Measurements from ENCODE around the gene DUSP18.
"Not testable (repeated sequence)": the region's sequence is repeated elsewhere in the genome, so short reads cannot be mapped to it uniquely, and the experiment has no call there.

The DUSP18 gene

DNA sequence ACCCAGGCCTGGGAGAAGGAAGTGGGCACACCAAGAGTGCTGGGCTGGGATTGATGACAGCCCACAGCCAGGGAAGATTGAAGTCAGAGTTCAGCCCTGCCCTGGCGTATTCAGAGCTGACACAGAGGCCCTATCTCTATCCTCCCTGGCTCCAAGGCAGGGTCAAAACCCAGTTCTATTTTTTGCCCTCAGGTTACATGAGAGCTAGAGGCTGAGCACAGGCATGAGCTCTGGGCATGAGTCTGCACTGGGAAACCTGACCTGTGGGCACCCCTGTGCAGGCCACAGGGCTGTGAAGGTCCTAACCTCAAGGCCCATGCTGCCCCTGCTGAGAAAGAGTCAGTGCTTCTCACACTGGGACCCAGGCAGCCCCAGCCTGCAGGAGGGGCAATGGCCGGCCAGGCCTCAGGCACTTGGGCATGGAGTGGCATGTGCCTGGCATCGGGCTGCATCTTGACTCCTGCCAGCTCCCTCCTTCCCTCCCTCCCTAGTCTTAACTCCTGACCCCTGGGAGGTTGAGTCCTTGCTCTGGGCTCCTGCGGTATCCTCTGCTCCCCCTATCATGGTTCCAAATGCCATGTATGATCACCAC lies 26.7 kb downstream of the DUSP18 start:
- DNase-seq (ENCODE audit: low read depth in 2 of 3, low spot score in 2 of 3) = no peak

DNA sequence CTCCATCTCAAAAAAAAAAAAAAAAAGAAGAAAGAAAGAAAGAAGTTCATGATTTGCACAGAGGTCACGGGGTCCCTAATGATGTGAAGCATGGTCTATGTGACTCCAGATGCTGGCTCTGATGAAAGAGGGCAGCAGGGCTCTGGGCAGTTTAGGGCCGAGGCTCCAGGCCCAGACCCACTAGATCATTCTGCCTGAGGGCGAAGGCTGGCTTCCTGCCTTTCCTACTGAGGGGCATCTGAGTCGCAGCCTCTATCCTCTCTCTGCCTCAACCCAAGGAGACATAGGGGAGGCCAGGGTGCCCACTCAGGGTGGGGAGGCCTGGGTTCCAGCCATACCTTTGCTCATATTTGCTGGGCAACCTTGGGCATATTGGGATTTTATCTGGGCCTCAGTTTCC lies 27.3 kb downstream of the DUSP18 start:
- DNase-seq (ENCODE audit: low read depth in 2 of 3, low spot score in 2 of 3) = no peak

DNA sequence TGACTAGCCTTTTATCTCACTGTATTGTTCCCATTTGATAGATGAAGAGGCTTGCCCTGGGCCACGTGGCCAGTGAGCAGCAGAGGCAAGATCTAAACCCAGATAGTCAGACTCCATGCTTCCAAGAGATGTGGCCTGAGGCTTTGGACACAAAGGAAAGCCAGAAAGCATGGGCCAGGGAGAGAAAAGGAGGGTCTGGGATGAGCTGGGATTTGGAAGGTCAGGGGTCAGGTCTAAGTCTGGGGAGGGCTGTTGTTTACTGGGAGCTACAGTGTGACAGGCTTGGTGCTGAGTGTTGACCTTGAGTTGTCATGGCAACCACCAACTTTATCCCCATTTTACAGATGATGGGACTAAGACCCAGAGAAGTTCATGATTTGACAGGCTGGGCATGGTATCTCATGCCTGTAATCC lies 30.0 kb downstream of the DUSP18 start:
- no peak for DNase-seq (ENCODE audit: low read depth in 2 of 3, low spot score in 2 of 3)

DNA sequence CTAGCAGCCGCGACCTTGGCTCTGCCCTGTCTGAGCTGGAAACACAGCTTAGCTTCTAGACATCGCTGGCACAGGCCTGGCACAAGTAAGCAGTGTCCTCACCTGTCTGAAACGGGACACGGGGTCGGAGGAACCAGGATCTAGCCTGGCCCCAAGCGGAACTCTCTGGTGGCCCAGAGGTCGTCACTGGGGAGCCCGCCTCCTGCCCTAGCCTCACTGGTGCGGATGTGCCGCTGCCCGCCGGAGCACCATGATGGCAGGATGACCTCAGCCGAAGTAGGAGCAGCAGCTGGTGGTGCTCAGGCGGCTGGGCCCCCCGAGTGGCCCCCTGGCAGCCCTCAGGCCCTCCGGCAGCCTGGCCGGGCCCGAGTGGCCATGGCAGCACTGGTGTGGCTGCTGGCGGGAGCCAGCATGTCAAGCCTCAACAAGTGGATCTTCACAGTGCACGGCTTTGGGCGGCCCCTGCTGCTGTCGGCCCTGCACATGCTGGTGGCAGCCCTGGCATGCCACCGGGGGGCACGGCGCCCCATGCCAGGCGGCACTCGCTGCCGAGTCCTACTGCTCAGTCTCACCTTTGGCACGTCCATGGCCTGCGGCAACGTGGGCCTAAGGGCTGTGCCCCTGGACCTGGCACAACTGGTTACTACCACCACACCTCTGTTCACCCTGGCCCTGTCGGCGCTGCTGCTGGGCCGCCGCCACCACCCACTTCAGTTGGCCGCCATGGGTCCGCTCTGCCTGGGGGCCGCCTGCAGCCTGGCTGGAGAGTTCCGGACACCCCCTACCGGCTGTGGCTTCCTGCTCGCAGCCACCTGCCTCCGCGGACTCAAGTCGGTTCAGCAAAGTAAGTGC lies 31.2 kb downstream of the DUSP18 start:
- no peak for DNase-seq (ENCODE audit: low read depth in 2 of 3, low spot score in 2 of 3)

DNA sequence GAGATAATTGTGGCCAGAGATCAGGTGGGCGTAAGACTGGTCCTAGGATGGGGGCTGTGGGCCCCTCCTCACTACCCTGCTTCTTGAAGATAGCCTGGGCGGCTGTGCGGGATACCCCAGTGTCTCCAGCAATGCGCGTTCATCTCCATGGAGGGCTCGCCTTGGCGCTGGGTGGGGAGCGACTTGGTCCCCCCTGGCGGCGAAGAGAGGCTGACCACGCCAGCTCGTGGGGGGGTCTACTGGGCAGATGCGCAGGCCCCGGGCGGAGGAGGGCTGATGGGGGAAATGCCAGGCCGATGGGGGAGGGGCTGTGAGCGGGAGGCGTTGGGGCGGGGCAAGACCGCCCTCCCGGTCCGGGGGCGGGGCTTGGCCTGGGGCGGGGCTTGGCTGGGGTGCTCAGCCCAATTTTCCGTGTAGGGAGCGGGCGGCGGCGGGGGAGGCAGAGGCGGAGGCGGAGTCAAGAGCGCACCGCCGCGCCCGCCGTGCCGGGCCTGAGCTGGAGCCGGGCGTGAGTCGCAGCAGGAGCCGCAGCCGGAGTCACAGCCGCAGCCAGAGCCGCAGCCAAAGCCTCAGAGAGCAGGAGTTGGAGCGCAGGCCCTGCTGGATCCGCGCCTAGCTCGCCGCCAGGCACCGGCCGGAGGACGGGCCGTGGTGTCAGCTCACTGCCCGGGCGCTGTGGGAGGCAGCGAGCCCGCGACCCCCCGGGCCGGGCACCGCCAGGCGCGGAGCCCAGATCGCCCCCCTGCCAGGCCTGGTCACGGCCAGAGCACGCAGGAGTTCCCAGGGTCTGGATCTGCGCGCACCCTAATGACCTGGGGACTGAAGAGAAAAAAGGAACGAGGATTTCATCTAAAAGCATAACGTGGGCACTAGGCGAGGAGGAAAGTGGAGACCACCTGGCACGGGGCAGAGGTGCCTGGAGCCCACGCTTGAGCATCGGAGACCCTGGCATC lies 32.1 kb downstream of the DUSP18 start, which contains the start of gene SLC35E4:
SLC35E4 (plus strand) TSS at position 509 of the 953 bp plus-strand sequence. CDS start 670 bp downstream, outside the sequence.
- DNase-seq (ENCODE audit: low read depth in 2 of 3, low spot score in 2 of 3) = peak; percentile 93 to 99 (median 96)

DNA sequence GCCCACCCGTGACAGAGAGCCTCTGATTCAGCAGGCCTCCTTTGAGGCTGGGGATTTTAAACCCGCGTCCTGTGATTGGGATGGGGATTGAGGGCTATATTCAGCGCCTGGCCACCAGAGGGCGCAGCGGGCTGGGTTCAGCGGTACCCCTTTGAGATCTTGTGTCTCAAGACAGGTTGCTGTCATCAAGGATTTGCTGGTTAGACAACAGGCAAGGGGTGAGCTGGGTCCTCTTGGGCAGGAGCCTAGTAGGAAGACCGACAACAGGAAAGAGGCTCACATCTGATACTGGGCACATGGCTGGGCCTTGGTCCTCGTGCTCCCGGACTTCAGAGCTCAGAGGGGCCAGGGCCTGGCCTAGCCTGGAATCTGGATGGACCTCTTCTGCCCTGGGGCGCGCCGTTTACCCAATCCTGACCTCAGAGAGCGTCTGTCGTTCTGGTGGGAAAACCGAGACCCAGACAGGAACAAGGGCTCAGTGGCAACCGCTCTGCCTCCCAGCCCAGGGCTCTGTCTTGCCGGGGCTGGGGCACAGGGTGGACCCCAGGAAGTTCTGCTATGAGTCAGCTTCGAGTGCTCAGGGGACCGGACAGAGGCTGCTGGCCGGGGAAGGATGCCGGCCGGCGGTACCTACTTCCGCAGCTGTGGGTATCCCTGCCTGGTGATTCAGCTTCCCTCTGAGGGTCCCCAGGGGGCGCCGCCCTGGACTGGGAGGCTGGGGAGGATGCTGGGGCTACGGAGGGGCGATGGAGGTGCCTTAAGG lies 33.0 kb downstream of the DUSP18 start:
- peak; percentile 72 to 96 (median 85) for DNase-seq (ENCODE audit: low read depth in 2 of 3, low spot score in 2 of 3)

DNA sequence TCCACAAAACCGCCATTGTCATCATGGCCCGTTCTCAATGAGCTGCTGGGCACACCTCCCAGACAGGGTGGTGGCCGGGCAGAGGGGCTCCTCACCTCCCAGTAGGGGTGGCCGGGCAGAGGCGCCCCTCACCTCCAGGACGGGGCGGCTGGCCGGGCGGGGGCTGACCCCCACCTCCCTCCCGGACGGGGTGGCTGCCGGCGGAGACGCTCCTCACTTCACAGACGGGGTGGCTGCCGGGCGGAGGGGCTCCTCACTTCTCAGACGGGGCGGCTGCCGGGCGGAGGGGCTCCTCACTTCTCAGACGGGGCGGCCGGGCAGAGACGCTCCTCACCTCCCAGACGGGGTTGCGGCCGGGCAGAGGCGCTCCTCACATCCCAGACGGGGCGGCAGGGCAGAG lies 36.2 kb downstream of the DUSP18 start:
- DNase-seq (ENCODE audit: low read depth in 2 of 3, low spot score in 2 of 3) = not testable (repeated sequence)

DNA sequence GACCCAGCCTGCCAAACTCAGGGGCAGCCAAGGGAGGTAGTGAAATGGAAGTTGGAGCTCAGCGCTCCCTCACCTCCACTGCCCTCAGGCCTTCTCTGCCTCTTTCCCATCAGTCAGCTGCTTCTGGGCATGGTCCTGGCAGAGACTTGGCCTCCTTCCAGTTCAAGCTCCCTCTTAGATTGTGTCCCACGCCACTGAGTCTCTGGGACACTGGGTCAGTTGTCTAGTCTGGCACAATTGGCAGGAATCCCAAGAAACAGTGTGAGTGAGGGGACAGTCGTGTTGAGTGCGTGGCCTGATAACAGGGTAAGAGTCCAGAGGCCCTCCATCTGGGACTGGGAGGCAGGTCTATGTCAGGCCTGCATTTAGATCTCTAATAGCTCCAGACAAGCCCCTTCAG lies 39.2 kb downstream of the DUSP18 start:
- DNase-seq (ENCODE audit: low read depth in 2 of 3, low spot score in 2 of 3) = no peak

DNA sequence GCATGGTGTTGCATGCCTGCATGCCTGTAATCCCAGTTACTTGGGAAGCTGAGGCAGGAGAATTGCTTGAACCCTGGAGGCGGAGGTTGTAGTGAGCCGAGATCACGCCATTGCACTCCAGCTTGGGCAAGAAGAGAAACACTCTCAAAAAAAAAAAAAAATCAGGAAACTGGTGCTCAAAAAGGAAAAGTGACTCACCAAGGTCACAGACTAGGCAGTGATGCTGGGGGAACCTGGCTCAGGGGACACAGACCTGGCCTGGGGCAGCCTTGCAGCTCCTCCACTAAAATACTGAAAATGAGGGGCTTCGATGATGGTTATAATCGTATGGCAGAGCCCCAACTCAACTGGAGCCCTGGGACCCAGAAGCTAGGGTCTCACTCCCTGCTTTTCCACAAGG lies 40.2 kb downstream of the DUSP18 start:
- no peak for DNase-seq (ENCODE audit: low read depth in 2 of 3, low spot score in 2 of 3)

DNA sequence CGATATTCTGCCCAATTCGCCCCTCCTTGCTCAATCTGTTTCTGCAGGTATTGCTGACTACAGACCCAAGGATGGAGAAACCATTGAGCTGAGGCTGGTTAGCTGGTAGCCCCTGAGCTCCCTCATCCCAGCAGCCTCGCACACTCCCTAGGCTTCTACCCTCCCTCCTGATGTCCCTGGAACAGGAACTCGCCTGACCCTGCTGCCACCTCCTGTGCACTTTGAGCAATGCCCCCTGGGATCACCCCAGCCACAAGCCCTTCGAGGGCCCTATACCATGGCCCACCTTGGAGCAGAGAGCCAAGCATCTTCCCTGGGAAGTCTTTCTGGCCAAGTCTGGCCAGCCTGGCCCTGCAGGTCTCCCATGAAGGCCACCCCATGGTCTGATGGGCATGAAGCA lies 41.3 kb downstream of the DUSP18 start:
- DNase-seq (ENCODE audit: low read depth in 2 of 3, low spot score in 2 of 3) = no peak

DNA sequence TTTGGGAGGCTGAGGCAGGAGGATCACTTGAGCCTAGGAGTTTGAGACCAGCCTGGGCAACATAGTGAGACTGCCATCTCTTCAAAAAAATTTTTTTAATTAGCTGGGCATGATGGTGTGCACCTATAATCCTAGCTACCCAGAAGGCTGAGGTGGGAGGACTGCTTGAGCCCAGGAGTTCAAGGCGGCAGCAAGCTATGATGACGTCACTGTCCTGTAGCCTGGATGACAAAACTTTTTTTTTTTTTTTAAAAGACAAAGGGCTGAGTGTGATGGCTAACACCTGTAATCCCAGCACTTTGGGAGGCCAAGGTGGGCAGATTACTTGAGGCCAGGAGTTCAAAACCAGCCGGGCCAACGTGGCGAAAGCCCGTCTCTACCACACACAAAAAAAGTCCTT lies 47.8 kb downstream of the DUSP18 start:
- not testable (repeated sequence) for DNase-seq (ENCODE audit: low read depth in 2 of 3, low spot score in 2 of 3)

DNA sequence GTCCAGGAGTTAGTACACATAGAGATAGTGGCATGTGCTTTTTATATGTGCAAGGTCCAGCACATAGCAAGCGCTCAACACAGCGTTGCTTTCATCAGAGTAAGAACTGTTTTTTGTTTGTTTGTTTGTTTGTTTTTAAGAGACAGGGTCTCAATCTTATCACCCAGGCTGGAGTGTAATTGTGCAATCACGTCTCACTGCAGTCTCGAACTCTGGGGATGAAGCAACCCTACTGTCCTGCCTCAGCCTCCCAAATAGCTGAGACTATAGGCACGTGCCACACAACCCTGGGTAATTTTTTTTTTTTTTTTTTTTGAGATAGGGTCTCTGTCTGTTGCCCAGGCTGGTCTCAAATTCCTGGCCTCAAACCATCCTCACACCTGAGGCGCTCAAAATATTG lies 49.9 kb downstream of the DUSP18 start:
- DNase-seq (ENCODE audit: low read depth in 2 of 3, low spot score in 2 of 3) = no peak

DNA sequence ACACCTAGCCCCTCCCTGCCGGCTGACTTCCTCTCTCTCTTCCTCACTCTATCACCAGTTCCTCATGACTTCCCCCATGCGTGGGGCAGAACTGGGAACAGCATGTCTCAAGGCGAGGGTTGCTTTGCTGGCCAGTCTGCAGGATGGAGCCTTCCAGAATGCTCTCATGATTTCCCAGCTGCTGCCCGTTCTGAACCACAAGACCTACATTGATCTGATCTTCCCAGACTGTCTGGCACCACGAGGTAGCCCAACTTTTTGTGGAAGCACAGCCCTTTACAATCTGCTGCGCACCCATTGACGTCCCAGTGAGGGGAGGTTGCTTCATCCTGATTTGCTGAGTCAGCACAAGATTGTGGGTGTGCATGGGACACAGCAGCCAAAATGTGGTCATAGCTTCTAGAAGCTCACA lies 52.1 kb downstream of the DUSP18 start:
- no peak for DNase-seq (ENCODE audit: low read depth in 2 of 3, low spot score in 2 of 3)

DNA sequence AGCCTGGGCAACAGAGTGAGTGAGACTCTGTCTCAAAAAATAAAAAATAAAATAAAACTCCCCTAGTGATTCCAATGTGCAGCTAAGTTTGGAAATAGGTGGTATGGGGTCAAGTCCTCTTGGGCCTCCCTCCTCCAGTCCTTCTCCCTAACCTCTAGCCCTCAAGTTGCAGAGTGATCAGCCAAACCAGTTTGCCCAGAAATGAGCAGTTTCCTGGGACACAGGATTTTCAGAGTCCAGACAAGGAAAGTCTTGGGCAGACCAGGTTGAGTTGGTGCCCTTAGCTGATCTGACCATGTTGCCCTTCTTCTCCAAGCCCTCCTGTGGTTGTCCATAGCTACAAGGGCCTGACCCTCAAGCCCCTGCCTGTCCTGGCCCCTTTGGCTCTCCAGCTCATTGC lies 52.8 kb downstream of the DUSP18 start:
- no peak for DNase-seq (ENCODE audit: low read depth in 2 of 3, low spot score in 2 of 3)

DNA sequence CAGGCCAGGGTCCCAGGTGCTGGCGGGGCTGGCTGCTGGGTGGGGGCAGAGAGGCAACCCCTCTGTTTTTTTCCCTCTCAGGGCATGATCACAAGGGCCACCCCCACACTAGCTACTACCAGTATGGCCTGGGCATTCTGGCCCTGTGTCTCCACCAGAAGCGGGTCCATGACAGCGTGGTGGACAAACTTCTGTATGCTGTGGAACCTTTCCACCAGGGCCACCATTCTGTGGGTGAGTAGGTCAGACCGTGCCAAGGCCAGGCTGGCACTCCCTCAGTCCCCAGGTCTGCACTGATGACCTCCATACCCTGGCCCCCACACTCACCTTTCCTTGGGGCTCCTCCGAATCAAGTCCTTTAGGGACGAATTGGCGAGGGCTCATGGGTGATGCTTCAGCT lies 53.4 kb downstream of the DUSP18 start:
- DNase-seq (ENCODE audit: low read depth in 2 of 3, low spot score in 2 of 3) = no peak

DNA sequence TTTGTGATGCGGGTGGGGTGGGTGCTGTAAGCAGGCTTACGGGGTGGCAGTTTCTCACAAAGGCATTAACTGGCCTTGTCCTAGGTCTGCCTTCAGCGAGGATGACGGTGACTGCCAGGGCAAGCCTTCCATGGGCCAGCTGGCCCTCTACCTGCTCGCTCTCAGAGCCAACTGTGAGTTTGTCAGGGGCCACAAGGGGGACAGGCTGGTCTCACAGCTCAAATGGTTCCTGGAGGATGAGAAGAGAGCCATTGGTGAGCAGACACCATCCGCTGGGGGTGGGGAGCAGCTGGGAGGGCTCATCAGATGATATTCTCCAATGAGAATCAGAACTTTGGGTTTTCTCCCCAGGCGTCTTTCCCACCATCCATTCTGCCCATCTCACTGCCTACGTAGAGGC lies 54.9 kb downstream of the DUSP18 start:
- DNase-seq (ENCODE audit: low read depth in 2 of 3, low spot score in 2 of 3) = no peak
